ENCODE results near the gene OBSL1.

Gene OBSL1

GRCh38 chr2:219536425-219536824, 34.9 kb downstream of the OBSL1 start:
- no peak for DNase-seq (ENCODE audit: extremely low read depth, low read depth)
- no peak for TF ChIP-seq CTCF (IDR thresholded peaks at IDR 0.05; ENCODE audit: low read depth, low read length)

DNA sequence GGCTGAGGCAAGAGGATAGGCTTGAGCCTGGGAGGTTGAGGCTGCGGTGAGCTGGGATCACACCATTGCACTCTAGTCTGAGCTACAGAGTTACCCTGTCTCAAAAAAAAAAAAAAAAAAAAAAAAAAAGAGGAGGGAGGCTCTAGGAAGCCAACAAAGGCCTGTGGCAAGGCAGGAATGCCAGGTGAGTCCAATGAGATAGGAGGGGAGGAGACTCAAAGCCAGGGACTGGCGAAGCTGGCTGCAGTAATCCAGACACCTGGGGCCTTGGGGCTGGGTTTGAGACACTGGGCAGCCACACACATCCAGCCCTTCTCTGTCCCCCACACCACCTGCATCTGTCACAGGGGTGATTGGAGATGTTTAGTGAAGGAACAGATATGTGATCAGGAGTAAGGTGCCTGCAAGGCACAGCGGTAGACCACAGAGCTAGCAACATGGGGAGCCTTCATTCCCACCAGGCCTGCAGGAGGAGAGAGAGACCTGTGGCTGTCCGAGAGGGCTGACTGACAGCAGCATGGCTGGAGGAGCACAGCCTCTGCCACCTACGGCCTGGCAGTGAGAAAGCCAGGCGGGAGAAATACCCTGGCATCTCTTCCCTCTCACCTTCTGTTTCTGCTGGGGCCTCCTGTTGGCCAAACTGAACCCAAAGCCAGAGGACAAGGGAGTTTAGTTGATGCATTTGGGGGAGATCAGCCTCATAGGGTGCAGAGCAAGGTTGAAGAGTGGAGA, 37.2 kb downstream of the OBSL1 start:
- TF ChIP-seq CTCF (IDR thresholded peaks at IDR 0.05; ENCODE audit: low read depth, low read length): no peak
- no peak for DNase-seq (ENCODE audit: extremely low read depth, low read depth)

DNA sequence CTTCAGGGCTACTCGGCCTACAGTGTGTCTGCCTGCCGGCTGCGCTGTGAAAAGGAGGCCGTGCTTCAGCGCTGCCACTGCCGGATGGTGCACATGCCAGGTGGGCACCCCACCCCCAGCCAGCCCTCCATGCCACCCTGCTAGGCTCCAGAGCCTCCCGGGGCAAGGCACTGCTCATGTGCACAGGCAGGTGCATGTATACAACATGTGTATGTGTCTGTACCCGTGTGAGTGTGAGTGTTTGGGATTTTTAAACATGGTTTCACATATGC, 39.0 kb downstream of the OBSL1 start:
- no peak for TF ChIP-seq CTCF (IDR thresholded peaks at IDR 0.05; ENCODE audit: low read depth, low read length)
- DNase-seq (ENCODE audit: extremely low read depth, low read depth): no peak

- no peak for TF ChIP-seq CTCF (IDR thresholded peaks at IDR 0.05; ENCODE audit: low read depth, low read length)
- no peak for DNase-seq (ENCODE audit: extremely low read depth, low read depth)
These were observed 39.5 kb downstream of the OBSL1 start for GRCh38 chr2:219531639-219532377.

- TF ChIP-seq CTCF (IDR thresholded peaks at IDR 0.05; ENCODE audit: low read depth, low read length): peak; percentile 96
These were observed 41.0 kb downstream of the OBSL1 start for GRCh38 chr2:219530048-219530963.

GRCh38 chr2:219527472-219527871, 43.9 kb downstream of the OBSL1 start:
- no peak for DNase-seq (ENCODE audit: extremely low read depth, low read depth)
- no peak for TF ChIP-seq CTCF (IDR thresholded peaks at IDR 0.05; ENCODE audit: low read depth, low read length)

More at GRCh38 chr2:219530048-219530963, 41.0 kb downstream of the OBSL1 start:
- DNase-seq (ENCODE audit: extremely low read depth, low read depth): peak; percentile 53

DNA sequence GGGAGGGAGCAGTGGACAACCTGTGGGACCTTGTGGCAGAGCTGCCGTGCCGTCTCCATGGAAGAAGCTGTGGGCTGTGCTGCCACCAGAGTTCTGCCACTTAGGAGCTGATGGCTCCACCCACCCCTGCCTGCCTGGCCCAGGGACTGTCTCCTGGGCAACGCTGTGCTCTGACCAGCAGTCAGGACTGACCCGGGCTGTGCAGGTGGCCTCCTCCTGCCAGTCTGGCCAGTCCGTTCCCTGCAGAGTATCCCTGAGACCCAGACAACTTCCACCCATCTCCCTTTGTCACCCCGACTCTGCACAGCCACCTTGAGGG, 44.3 kb downstream of the OBSL1 start:
- no peak for DNase-seq (ENCODE audit: extremely low read depth, low read depth)
- no peak for TF ChIP-seq CTCF (IDR thresholded peaks at IDR 0.05; ENCODE audit: low read depth, low read length)

Measured in AG09319 (cell line).